Stimulated activated CD8-positive, alpha-beta memory T cell treated with anti-CD3 and anti-CD28 coated beads, Interleukin-4, amount 100 ng/mL, for 24 hours (primary cell): ENCODE data around the gene ASIC4.

Experiments
- DNase-seq: peaks from one replicate; pipeline ENCODE4 v3.0.0-alpha.2; 2020; ENCODE audit warnings: low read depth

Gene ASIC4

DNA sequence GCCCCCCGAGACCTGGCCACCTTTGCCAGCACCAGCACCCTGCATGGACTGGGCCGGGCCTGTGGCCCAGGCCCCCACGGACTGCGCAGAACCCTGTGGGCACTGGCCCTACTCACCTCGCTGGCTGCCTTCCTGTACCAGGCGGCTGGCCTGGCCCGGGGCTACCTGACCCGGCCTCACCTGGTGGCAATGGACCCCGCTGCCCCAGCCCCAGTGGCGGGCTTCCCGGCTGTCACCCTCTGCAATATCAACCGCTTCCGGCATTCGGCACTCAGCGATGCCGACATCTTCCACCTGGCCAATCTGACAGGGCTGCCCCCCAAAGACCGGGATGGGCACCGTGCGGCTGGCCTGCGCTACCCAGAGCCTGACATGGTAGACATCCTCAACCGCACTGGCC, 554 bp downstream of the ASIC4 start:
- DNase-seq: no peak

DNA sequence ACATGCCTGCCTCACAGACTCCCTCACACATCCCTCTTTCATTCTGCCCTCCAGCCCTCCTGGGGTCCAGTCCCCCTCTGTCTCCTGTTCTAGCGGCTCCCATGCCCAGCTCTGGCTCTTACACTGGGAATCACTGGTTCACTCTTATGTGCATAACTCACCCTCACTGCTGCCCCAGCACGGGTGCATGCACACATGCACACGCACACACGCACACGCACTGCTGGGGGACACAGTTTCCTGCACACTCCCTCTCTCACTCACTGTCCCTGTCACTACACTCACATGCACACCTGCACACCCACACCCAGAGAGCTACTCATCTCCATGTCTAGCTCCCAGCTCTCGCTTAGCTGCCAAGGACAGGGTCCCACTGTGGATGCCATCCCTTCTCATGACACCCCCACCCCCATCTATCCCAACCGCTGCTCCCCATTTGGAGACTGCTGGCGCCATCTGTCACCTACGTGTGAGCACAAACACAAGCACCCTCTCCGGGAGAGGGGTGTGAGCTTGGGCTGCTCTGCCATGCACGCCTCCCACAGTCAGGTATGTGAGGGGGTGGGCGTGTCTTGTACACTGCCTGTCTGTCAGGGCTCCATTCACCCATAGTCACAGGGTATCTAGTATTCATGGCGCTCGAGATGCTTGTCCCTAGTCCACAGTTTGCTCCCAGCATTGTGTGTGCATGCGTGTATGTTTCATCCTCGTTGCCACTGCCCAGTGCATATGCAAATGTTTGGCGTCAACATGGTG, 1.8 kb downstream of the ASIC4 start:
- no peak for DNase-seq

DNA sequence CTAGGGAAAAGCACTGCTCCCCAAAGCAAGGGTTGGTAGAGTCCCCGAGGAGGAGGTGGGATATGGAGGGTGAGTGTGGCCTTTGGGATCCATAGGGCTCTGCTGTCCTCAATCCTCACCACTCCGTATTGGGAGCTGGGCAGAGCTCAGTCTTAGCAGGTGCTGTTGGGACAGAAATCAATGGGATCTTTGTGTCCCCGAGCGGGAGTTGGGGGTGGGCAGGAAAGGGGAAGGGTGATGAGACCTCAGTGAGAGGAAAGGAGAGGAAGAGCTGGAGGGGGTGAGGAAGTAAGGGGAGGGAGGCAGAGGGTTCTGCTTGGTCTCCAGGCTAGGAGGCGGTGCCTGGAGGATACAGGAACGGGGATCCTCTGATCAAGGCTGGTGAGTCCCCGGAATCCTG, 2.6 kb downstream of the ASIC4 start:
- DNase-seq: no peak

DNA sequence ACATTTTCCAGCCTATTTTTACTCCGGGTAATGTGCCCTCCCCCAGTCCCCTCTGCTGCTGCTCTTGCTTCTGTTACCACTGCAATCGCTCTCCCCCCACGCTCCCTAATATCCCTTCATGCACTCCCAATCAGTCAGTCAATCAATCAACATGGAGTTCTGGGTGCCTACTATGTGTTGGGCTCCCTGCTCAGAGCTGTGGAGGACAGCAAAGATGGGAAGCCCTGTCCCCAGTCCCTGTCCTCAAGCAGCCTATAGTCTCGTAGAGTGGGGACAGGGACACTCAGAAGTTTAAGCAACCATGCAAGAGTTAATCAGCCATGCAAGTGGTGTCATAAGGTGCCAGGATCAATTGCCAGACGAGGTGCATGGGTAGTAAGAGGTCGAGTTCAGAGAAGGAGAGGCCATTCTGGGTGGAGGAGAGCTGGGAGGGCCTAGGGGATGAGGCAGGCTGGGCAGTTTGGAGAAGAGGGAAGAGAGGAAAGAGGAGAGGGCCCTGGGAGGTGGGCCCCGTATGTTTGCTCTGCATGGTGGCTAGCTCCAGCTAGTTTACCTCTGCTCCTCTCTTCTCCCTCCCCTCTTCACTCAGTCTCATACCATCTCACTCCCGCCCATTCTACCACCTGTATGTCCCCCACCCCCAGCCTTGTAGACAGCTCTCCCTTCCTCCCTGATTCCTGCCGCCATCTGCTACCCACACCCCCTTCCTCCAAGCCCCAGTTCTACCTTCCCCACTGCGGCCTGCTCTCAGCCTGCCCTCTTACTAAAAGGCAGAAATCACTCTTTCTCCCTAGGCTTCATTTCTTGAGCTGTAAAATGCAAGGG, 3.9 kb downstream of the ASIC4 start:
- DNase-seq: no peak

DNA sequence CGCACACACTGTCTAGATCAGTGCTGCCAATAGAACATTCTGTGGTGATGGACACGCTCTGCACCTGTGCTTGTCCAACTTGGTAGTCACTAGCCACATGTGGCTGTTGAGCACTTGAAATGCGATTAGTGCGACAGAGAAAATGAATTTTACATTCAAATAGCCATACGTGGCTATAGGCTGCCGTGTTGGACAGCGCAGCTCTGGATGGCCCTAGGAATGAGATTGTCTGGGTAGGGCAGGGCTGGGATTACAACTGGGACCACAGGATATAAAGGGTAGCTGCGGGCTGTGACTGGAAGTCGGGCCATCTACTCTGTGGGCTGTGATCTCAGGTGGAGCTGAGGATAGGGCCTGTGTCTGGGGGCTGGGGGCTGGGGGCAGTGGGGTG, 5.2 kb downstream of the ASIC4 start:
- no peak for DNase-seq

DNA sequence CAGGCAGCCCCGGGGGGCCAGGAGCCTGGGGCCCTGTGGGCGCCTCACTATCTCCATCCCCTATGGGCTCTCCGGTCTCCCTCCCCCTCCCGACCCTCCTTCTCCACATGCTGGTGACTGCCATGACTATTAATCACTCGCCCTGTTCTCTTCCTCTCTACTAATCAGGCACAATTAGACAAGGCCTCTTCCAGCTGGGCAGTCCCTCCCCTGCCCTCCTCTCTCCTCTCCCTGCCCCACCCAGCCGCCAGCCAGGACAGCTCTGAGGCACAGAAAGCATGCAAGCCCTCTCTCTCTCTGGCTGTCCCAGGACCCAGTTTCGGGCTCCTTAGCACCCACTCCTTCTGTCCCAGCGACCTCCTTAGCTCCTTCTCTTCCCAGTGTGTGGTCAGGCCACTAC, 5.8 kb downstream of the ASIC4 start:
- no peak for DNase-seq

DNA sequence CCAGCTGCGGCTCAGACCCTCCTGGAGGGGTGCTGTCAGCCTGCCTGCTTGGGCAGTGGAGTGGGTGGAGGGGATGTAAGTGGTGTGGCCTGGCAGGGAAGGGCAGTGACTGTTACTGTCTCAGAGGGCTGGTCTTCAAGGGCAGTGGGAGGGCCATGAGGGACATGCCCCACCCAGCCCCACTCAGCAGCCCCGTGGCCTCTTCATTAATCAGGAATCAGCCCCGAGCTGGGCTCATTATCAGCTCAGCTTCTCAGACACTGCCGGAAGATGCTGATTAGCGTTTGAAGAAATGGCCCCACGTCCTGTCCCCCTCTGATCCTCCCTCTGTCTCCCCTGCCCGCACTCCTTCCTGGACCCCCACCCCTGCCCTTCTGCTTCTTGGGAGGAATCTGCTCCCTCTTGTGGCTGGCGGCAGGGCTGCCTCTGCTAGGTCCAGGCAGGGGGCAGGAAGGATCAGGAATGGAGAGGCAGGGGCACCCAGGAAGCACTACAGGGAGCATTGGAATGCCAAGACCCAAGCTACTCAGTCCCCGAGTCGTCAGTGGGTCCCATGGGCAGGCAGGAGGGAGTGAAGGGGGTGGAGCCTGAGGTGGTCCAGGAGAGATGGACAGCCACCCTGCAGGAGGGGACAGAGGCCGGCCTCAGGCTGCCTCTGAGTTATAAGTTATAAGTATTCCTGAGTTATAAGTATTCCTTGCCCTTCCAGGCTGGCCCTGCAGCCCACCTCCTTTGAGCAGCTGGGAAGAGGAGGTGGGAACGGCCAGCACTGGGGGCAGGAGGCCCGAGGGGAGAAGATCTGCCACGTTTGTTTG, 7.0 kb downstream of the ASIC4 start:
- no peak for DNase-seq

DNA sequence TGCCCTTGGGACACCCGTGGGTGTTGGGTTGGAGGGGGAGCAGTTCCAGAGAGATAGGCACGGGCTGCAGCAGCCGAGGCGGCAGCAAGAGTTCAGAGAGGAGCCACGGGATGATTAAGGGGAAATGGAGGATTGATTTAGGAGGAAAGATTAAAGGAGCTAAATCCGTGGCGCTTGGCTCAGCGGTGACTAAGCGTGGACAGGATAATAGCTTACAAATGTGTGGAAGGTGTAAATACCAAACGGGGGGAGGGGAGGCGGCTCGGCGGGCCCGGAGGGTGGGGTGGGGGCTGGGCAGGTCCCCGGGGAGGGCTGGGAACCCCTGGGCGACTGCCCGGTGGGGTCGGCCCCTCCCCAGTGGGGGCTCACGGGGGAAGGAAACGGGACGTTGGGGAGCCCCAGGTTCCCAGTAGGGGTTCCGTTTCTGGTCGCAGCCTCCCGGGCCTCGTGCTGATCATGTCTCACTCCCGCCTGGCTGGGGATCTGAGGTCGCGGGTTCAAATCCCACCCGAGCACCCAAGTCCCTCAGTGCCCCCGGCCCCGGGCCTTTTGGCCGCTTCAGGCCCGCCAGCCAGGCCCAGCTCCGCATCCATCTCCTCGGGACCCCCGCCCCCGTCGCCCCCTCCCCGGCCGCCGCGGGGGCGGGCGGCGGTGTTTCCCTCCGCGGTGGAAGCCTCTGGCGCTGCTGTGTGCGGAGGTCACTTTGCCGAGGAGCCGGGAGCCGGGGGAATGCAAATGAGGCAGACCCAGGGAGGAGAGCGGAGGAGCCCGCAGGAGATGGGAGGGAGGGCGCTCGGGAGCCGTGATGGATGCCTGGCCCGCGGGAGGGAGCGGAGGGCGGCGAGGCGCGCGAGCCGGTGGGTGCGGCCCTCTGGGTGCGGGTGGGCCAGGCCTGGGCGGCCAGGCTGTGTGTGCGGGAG, 8.1 kb downstream of the ASIC4 start:
- no peak for DNase-seq

DNA sequence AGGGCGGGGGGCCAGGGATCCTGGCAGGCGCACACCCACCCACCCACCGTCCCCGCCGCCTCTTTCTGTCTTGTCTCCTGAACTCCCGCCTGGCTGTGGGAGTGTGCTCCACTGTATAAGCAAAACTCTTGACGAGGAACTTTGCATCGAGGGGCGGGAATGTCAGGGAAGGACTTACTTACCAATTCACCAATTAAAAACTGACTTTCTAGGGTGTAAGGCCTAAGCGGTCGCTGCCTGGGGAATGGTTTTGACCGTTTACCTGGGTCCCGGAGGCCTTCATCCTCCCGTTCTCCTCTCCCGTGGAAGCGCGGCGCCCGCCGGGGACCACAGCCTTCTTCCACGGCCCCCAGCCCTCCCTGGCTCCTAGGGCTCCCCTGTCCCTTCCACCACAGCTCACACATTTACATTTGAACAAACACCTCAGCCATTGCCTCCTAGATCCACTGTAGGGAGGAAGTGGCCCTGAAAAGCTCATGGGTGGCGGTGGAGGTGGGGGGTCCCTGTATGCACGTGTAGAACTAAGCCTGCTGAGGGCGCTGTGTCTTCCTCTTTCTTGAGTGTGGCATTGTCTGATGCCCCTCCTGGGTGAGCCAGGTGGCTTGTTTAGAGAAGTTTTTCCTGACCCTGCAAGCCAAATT, 8.9 kb downstream of the ASIC4 start:
- DNase-seq: no peak

DNA sequence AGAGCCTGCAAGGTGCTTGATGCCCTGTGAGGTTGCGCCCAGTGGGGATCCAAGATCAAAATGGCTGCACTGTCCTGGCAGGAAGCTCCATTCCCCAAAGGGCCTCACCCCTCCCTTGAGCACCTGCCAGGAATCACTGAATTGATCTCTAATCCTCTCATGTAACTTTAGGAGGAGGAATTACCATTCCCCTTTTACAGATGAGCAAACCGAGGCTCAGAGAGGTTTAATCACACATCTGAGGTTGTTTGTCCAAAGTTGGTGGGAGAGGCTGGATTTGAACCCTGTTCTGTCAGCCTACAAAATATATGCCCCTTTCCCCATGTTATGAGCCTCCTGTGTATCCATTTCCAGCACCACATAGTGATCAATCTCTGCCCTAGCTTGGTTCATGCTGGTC, 10.5 kb downstream of the ASIC4 start:
- no peak for DNase-seq

DNA sequence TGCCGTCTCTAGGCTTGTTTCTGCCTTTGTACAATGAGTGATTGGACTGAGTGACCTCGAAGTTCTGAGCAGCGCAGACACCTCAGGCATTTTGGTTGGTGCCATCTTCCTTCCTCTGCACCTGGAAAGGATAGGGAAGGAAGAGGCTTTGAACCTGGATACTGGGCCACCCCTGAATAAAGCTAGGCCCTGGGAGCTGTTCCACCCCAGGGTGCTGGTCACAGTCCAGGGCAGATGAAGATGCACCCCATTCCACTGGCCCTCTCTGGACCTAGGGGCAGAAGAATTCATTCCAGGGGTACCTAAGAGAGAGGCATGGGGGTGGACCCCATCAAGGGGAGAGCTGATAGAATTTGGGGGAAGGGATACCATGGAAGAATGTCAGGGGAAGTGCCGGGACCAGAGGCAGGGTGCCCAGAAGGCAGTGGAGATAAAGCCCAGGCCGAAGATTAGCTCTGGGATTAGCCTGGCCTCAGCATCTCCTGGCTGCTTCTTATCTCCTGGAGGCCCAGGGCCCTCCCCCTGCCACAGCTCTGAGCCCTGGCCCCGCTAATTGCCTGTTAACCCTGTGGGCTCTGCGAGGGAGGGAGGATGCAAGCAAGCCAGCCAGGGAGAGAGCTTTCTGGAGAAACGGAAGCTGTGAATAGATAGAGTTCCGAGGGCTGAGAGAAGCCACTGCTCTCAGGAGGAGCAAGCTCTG, 11.4 kb downstream of the ASIC4 start:
- DNase-seq: no peak

DNA sequence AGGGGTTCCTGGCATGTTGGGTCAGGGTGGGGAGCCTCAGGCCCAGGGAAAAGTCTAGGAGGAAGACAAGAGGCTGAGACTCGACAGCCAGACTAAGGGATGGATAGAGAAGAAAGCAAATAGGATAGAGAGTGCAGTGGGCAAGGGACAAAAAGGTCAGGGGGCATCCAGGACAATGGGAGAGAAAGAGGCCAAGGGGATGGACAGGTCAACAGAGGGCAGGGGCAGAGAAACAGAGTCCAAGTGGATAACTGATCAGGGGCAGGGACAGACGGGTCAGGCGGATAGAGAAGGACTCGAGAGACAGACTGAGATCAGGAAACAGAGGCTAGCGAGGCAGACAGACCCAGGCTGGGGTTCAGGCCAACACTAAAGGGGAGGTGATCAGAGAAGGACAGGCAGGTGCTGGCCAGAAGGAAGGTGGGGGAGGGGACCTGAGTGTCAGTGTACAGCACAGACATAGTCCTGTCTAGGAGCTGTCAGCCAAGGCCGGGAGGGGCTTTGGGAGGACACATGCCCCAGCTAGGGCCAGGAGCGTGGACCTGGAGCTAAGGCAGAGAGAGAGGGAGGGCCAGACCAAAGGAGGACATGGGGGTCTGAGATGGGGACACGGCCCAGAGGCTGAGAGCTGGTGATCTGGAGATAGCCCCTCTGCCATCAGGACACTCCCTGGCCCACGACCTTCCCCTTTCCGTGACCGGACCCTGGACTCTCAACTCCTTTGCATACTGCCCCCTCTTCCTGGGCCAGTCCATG, 12.2 kb downstream of the ASIC4 start:
- DNase-seq: no peak

DNA sequence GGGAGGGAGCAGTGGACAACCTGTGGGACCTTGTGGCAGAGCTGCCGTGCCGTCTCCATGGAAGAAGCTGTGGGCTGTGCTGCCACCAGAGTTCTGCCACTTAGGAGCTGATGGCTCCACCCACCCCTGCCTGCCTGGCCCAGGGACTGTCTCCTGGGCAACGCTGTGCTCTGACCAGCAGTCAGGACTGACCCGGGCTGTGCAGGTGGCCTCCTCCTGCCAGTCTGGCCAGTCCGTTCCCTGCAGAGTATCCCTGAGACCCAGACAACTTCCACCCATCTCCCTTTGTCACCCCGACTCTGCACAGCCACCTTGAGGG, 12.8 kb downstream of the ASIC4 start:
- DNase-seq: no peak

DNA sequence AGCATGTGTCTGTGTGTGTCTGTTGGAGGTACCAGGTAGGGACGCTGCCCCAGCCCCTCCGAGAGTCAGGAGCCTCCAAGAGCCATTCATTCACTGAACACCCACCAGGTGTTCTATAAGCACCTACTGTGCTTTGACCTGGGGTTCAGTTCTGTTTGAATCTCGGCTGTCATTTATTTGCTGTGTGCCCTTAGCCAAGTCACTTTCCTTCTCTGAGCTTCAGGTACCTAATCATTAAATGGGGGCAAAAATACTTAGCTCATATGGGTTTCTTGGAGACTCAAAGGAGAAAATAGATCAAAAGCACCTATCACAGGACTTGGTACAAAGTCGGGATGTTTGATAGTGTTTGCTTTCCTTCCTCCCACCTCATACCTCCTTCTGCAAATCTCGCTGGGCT, 13.2 kb downstream of the ASIC4 start:
- no peak for DNase-seq

DNA sequence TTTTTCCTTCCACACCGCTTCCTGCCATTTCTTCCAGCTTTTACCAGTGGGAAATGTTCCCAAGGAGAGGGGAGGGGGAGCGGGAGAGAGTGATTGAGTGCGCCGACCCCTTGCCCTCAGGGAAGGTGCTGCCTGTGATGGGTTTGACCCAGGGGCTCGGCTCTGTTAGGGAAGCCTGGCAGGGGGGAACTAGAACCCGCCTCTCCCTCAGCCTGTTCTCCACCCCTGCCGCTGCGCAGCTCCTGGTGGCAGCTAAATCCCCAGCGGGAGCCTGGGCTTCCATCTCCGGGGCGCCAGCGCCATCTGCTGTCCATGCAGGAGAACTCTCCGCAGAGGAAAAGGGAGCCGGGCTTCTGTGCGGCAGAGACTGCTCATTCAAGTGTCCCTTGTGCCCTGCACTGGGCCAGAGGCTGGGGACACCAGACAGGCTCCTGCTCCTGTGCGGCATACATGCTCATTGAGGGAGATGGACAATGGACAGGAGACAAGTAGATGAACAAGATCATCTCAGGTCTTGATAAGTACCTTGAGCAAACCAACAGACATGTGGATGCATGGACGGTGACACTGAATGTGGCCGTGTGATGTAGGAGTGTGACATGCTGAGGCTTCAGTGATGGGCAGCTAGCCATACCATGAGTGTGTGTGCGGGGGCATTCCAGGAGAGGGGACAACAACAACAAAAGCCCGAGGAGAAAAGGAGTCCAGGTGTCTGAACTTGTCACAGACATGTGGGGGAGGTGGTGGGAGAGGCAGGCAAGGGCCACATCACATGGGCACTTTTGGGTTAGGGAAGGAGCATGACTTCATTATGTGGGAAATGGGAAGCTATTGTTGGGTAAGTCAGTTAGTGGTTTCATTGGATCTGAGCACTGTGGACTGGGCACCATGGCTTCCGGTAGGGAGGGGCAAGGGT, 16.0 kb downstream of the ASIC4 start:
- DNase-seq: peak; percentile 78

DNA sequence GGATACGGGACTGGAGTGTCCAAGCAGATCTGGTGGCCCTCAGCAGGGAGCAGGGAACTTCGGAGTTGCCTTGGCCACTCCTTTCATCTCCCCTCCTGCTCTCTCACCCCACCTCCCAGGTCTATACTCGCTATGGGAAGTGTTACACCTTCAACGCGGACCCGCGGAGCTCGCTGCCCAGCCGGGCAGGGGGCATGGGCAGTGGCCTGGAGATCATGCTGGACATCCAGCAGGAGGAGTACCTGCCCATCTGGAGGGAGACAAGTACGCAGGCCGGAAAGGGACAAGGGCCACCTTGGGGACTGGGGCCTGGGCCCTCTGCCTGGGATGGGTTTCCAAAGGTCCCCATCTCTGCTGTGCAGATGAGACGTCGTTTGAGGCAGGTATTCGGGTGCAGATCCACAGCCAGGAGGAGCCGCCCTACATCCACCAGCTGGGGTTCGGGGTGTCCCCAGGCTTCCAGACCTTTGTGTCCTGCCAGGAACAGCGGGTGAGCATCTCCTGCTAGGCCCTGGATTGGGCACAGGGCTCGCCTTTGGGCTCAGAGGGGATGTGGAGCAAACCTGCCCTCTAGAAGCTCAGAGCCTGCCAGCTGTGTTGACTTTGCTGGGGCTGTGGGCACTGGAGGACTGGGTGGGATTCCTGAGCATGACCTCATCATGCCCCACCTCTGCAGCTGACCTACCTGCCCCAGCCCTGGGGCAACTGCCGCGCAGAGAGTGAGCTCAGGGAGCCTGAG, 17.5 kb downstream of the ASIC4 start:
- no peak for DNase-seq

DNA sequence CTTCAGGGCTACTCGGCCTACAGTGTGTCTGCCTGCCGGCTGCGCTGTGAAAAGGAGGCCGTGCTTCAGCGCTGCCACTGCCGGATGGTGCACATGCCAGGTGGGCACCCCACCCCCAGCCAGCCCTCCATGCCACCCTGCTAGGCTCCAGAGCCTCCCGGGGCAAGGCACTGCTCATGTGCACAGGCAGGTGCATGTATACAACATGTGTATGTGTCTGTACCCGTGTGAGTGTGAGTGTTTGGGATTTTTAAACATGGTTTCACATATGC, 18.0 kb downstream of the ASIC4 start:
- no peak for DNase-seq

DNA sequence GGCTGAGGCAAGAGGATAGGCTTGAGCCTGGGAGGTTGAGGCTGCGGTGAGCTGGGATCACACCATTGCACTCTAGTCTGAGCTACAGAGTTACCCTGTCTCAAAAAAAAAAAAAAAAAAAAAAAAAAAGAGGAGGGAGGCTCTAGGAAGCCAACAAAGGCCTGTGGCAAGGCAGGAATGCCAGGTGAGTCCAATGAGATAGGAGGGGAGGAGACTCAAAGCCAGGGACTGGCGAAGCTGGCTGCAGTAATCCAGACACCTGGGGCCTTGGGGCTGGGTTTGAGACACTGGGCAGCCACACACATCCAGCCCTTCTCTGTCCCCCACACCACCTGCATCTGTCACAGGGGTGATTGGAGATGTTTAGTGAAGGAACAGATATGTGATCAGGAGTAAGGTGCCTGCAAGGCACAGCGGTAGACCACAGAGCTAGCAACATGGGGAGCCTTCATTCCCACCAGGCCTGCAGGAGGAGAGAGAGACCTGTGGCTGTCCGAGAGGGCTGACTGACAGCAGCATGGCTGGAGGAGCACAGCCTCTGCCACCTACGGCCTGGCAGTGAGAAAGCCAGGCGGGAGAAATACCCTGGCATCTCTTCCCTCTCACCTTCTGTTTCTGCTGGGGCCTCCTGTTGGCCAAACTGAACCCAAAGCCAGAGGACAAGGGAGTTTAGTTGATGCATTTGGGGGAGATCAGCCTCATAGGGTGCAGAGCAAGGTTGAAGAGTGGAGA, 19.8 kb downstream of the ASIC4 start:
- no peak for DNase-seq
